HepG2 (cell line): ENCODE measurements around the gene ATP13A4.

Experiments used
- CREB1 ChIP-seq, 2 experiments: fragments of 450-650 bp in 1 of 2; IDR thresholded peaks; 2 replicates each; pipeline ENCODE4 v1.6.1; 2016 to 2017; ENCODE audit warnings: control low read depth in 1 of 2, mild to moderate bottlenecking in 1 of 2, missing compliant biosample characterization in 1 of 2, missing genetic modification characterization in 1 of 2
- CTCF ChIP-seq: sonication (generic); formaldehyde crosslinking; IDR thresholded peaks from 2 replicates; pipeline ENCODE4 v1.5.0; 2020; ENCODE audit warnings: mild to moderate bottlenecking, missing genetic modification reagents, moderate library complexity
- HOXA7 ChIP-seq: sonication (generic); formaldehyde crosslinking; IDR thresholded peaks from 2 replicates; pipeline ENCODE4 v1.8.1; 2022; ENCODE audit warnings: mild to moderate bottlenecking, missing genetic modification reagents, moderate library complexity
- RXRA ChIP-seq: sonication (generic); formaldehyde crosslinking; IDR thresholded peaks from 2 replicates; pipeline ENCODE4 v1.5.1; 2020; ENCODE audit warnings: missing genetic modification reagents
- SYNCRIP ChIP-seq: fragments of 200-400 bp; formaldehyde crosslinking; IDR thresholded peaks from 2 replicates; pipeline ENCODE4 v1.6.1; 2018; ENCODE audit warnings: mild to moderate bottlenecking, low read depth, low read length; ENCODE audit not compliant: insufficient read depth
- ZNF124 ChIP-seq: sonication (generic); formaldehyde crosslinking; IDR thresholded peaks from 2 replicates; pipeline ENCODE4 v1.4.0; 2020; ENCODE audit warnings: missing genetic modification reagents
- ZNF143 ChIP-seq: sonication (generic); formaldehyde crosslinking; IDR thresholded peaks from 2 replicates; pipeline ENCODE4 v1.4.0; 2020; ENCODE audit warnings: missing genetic modification reagents
- ZNF207 ChIP-seq: fragments of 450-650 bp; IDR thresholded peaks from 2 replicates; pipeline ENCODE4 v1.6.1; 2016; ENCODE audit warnings: antibody characterized with exemption, borderline replicate concordance
- ZNF274 ChIP-seq: sonication (generic); formaldehyde crosslinking; IDR thresholded peaks from 2 replicates; pipeline ENCODE4 v1.5.1; 2020; ENCODE audit warnings: mild to moderate bottlenecking, missing genetic modification reagents
- TF ChIP-seq, protein P1 (sequence below), 2 experiments: sonication (generic) in 1 of 2; formaldehyde crosslinking in 1 of 2; IDR thresholded peaks; 2 replicates each; pipeline versions ENCODE4 v1.6.1 to v1.9.0; 2014 to 2022; ENCODE audit warnings: antibody characterized with exemption in 1 of 2, borderline replicate concordance in 1 of 2, inconsistent platforms in 1 of 2, low read depth in 1 of 2, missing genetic modification reagents in 1 of 2
- TF ChIP-seq, protein P2 (sequence below): sonication (generic); formaldehyde crosslinking; IDR thresholded peaks from 2 replicates; pipeline ENCODE4 v1.4.0; 2020; ENCODE audit warnings: mild to moderate bottlenecking, missing genetic modification reagents
- TF ChIP-seq, protein P3 (sequence below): sonication (generic); formaldehyde crosslinking; IDR thresholded peaks from 2 replicates; pipeline ENCODE4 v1.5.1; 2020; ENCODE audit warnings: missing genetic modification reagents, mild to moderate bottlenecking, borderline replicate concordance
- TF ChIP-seq, protein P4 (sequence below): sonication (generic); formaldehyde crosslinking; IDR thresholded peaks from 2 replicates; pipeline ENCODE4 v1.5.0; 2020; ENCODE audit warnings: missing genetic modification reagents

- TF ChIP-seq CREB1 (IDR thresholded peaks at IDR 0.05): no peak
- no peak for TF ChIP-seq CREB1 (CRISPR knock-in tag; IDR thresholded peaks at IDR 0.05)
- no peak for TF ChIP-seq ZNF207
- TF ChIP-seq, protein P1, sequence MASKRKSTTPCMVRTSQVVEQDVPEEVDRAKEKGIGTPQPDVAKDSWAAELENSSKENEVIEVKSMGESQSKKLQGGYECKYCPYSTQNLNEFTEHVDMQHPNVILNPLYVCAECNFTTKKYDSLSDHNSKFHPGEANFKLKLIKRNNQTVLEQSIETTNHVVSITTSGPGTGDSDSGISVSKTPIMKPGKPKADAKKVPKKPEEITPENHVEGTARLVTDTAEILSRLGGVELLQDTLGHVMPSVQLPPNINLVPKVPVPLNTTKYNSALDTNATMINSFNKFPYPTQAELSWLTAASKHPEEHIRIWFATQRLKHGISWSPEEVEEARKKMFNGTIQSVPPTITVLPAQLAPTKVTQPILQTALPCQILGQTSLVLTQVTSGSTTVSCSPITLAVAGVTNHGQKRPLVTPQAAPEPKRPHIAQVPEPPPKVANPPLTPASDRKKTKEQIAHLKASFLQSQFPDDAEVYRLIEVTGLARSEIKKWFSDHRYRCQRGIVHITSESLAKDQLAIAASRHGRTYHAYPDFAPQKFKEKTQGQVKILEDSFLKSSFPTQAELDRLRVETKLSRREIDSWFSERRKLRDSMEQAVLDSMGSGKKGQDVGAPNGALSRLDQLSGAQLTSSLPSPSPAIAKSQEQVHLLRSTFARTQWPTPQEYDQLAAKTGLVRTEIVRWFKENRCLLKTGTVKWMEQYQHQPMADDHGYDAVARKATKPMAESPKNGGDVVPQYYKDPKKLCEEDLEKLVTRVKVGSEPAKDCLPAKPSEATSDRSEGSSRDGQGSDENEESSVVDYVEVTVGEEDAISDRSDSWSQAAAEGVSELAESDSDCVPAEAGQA (IDR thresholded peaks at IDR 0.05; ENCODE audit: low read depth): no peak
- TF ChIP-seq, protein P1 (CRISPR knock-in tag; IDR thresholded peaks at IDR 0.05; ENCODE audit: borderline replicate concordance): no peak
- TF ChIP-seq, protein P2, sequence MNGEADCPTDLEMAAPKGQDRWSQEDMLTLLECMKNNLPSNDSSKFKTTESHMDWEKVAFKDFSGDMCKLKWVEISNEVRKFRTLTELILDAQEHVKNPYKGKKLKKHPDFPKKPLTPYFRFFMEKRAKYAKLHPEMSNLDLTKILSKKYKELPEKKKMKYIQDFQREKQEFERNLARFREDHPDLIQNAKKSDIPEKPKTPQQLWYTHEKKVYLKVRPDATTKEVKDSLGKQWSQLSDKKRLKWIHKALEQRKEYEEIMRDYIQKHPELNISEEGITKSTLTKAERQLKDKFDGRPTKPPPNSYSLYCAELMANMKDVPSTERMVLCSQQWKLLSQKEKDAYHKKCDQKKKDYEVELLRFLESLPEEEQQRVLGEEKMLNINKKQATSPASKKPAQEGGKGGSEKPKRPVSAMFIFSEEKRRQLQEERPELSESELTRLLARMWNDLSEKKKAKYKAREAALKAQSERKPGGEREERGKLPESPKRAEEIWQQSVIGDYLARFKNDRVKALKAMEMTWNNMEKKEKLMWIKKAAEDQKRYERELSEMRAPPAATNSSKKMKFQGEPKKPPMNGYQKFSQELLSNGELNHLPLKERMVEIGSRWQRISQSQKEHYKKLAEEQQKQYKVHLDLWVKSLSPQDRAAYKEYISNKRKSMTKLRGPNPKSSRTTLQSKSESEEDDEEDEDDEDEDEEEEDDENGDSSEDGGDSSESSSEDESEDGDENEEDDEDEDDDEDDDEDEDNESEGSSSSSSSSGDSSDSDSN (CRISPR knock-in tag): no peak
- no peak for TF ChIP-seq SYNCRIP
- TF ChIP-seq CTCF (CRISPR knock-in tag): no peak
- no peak for TF ChIP-seq HOXA7 (CRISPR knock-in tag)
- TF ChIP-seq, protein P3, sequence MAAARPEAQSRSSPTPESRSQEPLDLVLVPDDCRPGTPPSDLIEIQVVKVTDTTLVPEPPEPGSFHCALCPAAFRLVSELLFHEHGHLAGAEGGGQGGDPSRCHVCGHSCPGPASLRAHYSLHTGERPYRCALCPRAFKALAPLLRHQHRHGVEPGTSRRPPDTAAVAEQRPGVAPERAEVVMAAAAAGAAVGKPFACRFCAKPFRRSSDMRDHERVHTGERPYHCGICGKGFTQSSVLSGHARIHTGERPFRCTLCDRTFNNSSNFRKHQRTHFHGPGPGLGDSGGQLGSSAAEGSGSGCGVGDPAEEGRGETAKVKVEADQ (CRISPR knock-in tag): no peak
- TF ChIP-seq, protein P4, sequence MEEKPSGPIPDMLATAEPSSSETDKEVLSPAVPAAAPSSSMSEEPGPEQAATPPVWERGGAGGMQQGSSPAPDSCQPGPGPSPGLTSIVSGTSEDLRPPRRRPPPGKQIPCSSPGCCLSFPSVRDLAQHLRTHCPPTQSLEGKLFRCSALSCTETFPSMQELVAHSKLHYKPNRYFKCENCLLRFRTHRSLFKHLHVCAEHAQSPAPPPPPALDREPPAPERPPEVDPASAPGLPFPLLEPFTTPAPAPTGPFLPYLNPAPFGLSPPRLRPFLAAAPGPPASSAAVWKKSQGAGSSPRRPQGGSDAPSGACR: no peak
- no peak for TF ChIP-seq ZNF274 (CRISPR knock-in tag)
- no peak for TF ChIP-seq RXRA (CRISPR knock-in tag)
- TF ChIP-seq ZNF124 (CRISPR knock-in tag): no peak
- TF ChIP-seq ZNF143 (CRISPR knock-in tag): no peak
Observed at GRCh38 chr3:193465992-193466608, 88.6 kb downstream of the ATP13A4 start.
